NCI-H82 treated with DMSO at 0.1 percent for 48 hours (cell line): ENCODE measurements around the gene SERPINE2.
"Not testable (repeated sequence)": the region's sequence is repeated elsewhere in the genome, so short reads cannot be mapped to it uniquely, and the experiment has no call there.

Experiments used
- DNase-seq: peaks from one replicate; lab custom pipeline; 2025; ENCODE audit not compliant: unreplicated experiment; lab: John Stamatoyannopoulos, UW

The SERPINE2 gene

DNA sequence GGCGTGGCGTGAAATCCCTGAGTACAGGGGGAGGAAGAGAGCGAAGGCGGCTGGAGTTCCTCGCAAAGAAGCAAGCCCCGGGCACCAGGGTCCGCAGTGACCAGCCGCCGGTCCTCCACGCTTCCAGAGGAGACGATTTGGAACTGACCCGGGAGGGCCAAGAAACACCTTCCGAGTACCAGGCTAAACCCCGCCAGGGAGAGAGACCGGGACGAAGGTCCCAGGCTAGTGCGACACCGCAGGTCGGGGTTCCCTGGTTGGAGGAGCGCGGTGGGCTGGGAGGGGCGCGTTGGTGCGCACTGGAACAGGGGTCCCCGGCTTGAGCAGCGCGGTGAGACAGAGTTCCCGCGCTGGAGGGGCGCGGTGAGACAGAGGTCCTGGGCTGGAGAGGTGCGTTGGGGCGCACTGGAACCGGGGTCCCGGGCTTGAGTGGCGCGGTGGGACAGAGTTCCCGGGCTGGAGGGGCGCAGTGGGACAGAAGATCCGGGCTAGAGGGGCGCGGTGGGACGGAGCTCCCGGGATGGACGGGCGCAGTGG is 94.9 kb downstream of the SERPINE2 start:
- no peak for DNase-seq

DNA sequence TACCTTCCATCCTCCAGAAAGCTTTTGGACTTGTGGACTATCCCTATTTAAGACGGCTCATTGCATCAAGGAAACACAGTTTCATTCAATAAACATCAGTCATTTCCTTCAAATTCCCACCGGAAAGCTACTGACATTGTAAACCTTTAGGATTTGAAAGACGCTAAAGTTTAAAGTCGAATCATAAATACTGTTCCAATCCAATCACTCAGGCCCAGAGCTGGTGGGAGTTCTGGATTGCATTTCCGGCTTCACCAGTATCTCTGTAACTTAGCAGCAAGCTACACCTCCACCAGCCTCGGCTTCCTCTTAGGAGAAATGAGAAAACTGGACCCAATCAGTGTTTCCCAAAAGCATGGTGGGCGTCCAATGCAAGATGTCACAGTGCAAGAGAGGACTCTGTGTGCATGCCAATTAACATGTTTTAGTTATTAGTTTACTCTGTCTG is 95.5 kb downstream of the SERPINE2 start:
- no peak for DNase-seq

DNA sequence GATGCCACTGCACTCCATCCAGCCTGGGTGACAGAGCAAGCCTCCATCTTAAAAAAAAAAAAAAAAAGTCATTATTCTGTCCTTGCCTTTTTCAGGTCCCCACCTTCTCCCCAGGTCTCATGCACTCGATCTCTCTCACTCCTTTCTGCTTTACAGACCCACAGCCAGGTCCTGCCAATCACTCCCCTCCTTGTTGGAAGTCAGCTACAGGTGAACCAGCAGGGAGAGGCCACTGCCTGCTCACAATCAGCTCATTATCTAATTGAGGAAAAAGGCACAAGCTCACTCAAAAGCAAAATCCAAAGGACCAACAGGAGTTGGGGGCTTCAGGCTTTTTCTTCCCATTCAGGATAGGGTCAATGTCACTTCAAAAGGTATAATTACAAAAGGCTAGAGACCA is 96.0 kb downstream of the SERPINE2 start:
- no peak for DNase-seq

DNA sequence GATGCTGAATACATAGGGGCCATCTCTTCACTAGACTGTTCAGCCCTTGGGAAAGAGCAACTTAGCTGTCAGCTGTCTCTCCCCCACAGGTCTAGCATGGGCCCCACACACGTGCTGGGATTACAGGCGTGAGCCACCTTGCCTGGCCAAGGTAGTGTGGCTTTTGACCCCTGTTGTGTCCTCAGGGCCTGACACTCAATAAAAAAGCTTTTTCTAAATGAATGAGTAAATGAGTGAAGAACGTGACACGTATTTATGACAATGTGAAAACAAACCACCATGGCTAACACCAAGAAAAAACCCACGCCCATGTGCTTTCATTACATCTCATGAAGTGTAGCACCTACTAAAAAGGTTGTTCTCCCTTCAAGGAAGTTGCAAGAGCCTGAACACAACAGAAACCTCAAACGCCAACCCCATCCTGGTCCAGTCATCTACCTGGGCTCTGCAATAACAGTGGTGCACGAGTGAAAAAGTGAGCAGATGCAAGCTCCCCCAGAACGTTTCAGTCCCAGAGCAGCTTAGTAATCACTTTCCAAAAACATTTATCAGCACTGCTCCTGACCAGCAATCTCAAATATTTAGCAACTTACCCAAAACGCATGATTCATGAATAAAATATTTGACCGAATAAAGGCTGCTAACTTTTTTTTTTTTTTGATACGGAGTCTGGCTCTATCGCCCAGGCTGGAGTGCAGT is 97.4 kb downstream of the SERPINE2 start:
- no peak for DNase-seq

DNA sequence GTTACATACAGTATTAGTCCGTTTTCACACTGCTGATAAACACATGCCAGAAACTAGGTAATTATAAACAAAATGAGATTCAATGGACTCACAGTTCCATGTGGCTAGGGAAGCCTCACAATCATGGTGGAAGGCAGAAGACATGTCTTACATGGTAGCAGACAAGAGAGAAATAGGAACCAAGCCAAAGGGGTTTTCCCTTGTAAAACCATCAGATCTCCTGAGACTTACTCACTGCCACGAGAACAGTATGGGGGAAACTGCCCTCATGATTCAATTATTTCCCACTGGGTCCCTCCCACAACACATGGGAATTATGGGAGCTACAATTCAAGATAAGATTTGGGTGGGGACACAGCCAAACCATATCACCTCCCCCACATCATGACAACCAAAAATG is 99.6 kb downstream of the SERPINE2 start:
- DNase-seq: not testable (repeated sequence)

DNA sequence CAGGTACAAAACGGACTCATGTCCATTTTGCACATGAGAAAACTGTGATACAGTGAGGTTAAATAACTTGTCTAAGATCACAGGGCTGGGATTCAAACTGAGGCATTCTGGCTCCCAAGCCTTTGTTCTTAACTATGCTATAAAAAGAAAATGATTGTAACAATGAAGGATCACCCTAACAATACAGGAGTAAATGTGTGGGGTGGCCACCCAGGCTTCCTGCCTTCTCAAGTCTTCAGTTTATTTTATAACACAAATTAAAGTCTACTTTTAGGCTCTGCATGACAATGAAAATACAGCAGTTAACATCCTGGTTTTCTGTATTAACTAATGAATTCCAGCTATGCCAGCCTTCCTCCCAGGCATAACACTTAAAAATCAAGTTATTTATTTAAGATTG is 101.6 kb downstream of the SERPINE2 start:
- no peak for DNase-seq

DNA sequence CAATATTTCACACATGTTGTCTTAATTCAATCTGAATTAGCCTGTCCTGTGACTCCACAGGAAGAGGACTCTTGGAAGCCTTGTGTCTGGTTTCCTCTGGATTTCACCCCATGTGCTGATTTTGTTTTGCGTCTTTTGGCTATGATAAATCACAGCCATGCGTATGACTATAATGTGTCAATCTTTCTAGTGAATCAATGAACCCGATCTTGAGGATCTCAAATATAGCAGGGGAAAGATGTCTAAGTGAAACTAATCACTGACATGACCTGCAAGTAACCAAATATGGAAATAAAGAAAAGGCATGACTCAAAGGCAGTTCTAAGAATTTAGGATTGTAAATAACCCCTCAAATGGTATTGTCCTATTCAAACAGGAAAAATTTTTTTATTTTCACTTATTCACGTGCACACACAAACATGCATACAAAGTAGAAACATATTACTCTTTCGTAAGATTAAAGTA is 102.2 kb downstream of the SERPINE2 start:
- DNase-seq: no peak

DNA sequence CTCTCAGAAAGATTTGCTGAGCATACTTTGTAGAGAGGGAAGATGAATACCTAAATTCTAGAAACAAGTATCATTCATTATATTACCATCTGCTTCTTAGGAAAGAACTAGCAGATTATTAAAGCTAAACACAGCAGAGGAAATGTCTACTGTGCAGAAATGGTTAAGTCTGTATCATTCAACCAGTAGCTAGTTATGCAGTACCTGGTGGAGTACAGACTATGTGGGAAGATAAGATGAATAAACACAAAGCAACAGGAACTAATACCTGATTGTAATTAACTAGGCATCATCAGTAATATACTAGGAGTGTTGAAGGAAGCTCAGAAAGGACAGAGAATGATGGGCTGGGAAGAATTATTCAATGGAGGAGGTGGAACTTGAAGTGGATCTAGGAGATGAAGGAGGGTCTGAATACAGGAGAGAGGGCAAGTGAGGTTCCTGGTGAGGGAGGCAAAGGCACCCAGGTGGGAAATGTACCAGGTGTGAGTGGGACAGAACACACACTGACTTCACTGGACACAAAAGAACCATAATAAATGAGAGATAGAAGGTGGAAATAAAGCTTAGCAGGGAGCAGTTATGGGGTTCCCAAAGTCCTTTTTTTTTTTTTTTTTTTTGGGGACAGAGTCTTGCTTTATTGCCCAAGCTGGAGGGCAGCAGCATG is 103.5 kb downstream of the SERPINE2 start:
- DNase-seq: no peak

DNA sequence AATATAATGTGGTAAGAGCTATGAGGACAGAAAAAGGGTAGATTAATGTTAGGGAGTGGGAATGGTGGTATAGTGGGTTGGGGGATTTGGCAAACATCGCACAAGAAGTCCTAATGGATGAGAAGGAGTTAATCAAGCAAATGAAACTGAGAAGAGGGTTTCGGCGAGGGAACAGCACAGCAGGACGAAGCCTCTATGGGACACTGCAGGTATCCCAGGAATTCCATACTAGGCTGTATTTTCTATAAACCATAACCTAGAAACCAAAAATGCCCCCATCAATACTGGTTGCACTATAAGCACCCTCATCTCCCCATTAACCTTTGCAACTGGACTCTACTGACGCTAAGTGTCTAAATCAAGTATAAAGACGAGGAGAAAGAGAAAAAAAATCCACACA is 104.2 kb downstream of the SERPINE2 start:
- DNase-seq: no peak

DNA sequence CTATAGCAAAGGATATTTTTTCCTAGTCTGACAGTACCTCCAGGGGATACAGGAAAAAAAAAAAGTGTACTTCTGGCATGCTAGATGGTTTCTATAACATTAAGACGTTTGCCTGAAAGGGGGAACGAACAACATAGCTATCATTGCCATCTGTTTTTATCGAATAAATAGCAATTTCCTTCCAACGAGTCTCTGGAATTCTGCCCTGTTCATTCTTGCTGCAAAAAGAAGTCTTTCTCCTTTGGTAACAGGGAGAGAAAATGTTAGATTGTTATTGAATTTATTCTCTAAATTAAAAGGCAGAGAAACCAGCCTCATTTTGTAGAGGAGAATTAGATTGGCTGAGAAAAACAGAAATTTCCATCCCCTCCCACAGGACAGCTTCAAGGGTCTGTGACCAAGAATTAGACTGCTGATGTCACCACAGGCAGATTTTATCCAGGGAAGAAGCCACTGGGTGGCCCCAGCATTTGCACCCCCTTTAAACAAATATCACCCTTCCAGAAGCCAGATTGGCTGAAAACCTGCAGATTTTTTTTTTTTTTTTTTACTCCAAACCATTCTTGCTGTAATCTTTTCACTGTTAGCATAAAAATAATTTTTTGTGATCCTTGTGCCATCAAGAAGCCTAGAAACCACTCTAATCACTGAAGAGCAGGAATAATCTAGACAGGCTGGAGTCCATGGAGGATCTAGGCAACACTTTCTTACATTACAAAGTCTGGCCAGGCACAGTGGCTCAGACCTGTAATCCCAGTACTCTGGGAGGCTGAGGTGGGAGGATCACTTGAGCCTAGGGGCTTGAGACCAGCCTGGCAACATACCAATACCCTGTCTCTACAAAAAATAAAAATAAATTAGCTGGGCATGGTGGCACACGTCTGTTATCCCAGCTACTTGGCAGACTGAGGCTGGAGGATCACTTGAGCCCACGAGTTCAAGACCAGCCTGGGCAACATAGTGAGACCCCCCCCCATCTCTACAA is 106.0 kb downstream of the SERPINE2 start:
- DNase-seq: no peak

DNA sequence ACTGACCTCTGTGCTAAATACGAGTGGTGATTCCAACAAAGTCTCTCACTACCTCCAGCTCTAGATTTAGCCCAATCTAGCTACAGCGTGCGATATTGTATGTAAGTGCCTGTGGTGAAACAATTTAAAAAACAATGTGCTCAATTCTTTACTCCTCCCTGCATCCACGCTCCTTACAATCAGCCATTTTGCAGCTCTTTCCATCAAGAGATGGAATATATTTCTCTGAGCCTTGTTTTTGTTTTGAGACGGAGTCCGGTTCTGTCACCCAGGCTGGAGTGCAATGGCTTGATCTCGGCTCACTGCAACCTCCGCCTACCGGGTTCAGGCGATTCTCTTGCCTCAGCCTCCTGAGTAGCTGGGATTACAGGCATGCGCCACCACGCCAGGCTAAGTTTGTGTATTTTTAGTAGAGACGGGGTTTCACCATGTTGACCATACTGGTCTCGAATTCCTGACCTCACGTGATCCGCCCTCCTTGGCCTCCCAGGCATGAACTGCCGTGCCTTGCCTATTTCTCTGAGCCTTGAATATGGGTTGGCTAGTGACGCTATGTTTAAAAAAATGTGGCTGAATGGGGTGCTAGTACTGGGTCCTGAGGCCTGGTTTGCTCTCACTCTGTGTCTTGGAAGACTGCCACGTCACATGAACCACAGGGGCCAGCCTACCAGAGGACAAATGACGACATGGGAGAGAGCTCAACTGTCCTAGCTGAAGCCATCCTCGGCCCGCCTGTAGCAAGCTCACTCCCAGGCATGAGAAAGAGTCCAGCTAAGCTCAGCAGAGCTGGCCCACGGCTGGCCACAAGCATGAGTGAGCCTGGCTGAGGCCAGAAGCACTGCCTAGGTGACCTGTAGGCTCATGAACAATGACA is 108.7 kb downstream of the SERPINE2 start:
- no peak for DNase-seq

DNA sequence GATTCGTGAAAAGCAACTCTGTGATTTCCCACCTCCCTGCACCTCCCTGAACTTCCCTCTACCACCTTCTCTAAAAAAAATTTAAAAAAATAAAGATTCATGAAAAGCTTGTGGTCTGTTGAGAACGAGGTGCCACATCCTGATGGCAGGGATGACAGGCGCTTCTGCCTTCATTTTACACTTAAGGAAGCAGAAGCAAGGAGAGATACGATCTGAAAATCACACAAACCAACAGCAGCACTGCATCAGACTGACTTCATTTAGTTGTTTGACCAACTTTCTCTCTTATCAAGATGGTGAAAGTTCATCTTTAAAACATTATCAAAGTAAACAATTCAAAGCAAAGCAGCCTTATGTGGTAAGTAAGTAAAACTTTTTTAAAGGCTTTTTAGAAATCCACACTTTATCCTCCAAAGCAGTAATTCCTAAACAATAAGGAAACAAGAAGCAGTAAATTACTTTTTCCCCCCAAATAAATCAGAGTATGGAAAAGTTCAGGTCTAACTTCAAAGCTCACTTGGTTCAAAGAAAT is 109.4 kb downstream of the SERPINE2 start:
- DNase-seq: no peak

DNA sequence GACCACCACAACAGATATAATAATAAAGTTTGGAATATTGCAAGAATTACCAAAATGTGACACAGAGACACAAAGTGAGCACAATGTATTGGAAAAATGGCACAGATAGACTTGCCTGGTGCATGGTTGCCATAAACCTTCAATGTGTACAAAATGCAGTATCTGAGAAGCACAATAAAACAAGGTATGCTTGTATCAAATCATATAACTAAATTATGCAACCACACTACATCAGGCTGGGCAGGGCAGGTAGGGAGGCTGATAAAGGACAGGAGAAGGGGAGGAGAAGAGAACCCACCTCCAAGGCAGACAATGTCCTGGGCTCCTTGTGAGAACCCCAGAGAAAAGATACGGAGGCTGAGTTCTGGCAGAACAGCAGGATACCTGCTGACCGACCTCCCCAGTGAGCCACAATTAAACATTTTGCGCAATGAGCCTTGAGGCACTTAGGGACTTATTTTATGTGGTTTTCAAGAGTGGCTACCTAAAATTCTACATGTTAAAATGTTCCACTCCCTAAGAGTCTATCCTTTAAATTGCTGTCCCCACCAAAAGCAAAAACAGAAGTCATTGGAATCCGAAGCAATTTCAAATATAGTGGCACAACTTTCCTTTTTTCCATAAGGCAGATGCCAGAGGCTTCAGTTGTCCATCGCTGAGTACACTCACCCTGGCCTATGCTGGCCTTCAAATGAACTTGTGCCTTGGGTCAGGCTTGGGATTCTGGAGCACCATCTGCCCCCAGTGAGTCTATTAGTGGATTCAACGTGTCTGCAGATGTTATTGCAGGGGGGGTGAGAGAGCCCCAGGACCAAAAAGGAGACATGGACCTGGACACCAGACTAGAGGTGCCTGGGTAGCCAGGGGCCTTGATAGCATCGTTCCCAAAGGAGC is 110.7 kb downstream of the SERPINE2 start:
- DNase-seq: no peak

DNA sequence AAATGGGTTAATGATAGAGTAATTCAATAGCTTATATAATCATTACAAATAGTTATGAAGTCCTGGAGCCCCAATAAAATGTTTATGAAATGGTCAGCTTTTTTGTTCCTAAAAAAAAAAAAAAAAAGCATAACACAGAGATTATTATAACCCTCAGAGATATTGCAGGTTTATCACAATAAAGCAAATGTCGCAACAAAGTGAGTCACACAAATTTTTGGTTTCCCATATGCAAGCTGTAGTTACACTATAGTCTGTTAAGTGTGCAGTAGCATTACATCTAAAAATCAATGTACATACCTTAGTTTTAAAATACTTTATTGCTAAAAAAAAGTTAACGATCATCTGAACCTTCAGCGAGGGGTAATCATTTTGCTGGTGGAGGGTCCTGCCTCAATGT is 114.0 kb downstream of the SERPINE2 start:
- DNase-seq: no peak
